HCT116 (cell line): ENCODE results near the gene PRELID1.

ENCODE experiments used
- CEBPB ChIP-seq: IDR thresholded peaks from 2 replicates; pipeline ENCODE4 v1.6.1; 2012; ENCODE audit warnings: low read depth
- EZH2 ChIP-seq: fragments of 200-600 bp; sonication (generic); IDR thresholded peaks from 2 replicates; pipeline ENCODE4 v1.6.1; 2017; ENCODE audit warnings: antibody characterized with exemption, mixed run types
- POLR2A ChIP-seq: IDR thresholded peaks from 2 replicates; pipeline ENCODE4 v1.7.0; 2011; ENCODE audit warnings: borderline replicate concordance; ENCODE audit not compliant: insufficient read depth, insufficient read length; ENCODE audit errors: extremely low read depth
- POLR2AphosphoS5 ChIP-seq: IDR thresholded peaks from 2 replicates; pipeline ENCODE4 v1.6.1; 2011; ENCODE audit warnings: mild to moderate bottlenecking, low read depth, low read length, moderate library complexity
- SP1 ChIP-seq: IDR thresholded peaks from 2 replicates; pipeline ENCODE4 v1.6.1; 2012; ENCODE audit warnings: low read depth
- TF ChIP-seq, protein P1 (sequence below), 3 experiments: fragments of 200-600 bp in 1 of 3; sonication (generic) in 1 of 3; IDR thresholded peaks in 2 of 3; conservative IDR thresholded peaks in 1 of 3; 2 replicates each; pipeline ENCODE4 v1.5.1; 2012 to 2017; ENCODE audit warnings: low read depth in 2 of 3, low read length in 2 of 3, antibody characterized with exemption in 1 of 3, borderline replicate concordance in 1 of 3, control low read depth in 1 of 3, mild to moderate bottlenecking in 1 of 3, mixed read lengths in 1 of 3, mixed run types in 1 of 3, moderate library complexity in 1 of 3; ENCODE audit not compliant: insufficient read depth in 1 of 3
- TF ChIP-seq, protein P2 (sequence below): IDR thresholded peaks from 2 replicates; pipeline ENCODE4 v1.6.1; 2012

DNA sequence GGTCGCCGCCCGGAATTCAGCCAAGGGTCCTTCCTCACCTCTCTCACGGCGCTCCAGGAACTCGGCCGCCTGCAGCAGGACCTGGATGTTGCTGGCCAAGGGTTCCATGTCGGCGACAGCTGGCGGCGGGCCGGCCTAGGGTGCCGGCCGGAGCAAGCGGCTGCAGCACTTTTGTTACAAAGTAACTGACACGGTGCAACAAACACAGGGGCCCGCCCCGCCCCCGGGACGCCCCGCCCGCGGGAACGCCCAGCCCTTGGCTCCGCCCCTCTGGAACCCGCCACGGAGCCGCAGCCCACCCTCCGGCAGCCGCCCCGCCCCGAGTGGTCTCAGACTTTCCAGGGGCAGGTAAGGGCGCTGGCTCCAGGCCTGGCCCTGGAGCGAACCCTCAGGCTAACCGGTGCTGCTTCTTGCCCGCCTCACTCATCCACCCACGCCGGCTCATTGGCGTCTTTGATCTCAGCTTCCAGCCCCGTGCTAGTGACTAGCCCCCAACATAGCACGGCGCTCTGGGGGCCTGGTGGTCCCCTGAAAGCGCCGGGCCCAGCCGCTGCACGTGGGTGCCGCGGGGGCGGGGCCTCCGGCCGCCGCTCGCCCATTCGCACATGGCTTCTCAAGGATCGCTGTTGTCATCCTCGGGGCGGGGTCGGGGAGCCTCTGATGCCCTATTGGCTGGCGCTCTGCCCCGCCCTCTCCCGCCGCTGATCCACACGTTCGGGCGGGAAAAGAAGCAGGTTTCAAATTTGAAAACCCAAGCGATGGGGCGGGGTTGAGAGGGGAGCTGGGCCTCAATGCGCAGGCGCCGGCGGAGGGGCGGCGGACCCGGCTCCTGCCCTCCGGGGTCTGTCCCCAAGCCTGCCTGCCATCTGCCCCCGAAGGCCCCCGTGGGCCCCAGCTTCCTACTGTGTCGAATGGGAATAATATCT, 8.4 kb downstream of the PRELID1 start, which contains the start of gene MXD3:
- TF ChIP-seq, protein P1, sequence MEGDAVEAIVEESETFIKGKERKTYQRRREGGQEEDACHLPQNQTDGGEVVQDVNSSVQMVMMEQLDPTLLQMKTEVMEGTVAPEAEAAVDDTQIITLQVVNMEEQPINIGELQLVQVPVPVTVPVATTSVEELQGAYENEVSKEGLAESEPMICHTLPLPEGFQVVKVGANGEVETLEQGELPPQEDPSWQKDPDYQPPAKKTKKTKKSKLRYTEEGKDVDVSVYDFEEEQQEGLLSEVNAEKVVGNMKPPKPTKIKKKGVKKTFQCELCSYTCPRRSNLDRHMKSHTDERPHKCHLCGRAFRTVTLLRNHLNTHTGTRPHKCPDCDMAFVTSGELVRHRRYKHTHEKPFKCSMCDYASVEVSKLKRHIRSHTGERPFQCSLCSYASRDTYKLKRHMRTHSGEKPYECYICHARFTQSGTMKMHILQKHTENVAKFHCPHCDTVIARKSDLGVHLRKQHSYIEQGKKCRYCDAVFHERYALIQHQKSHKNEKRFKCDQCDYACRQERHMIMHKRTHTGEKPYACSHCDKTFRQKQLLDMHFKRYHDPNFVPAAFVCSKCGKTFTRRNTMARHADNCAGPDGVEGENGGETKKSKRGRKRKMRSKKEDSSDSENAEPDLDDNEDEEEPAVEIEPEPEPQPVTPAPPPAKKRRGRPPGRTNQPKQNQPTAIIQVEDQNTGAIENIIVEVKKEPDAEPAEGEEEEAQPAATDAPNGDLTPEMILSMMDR (IDR thresholded peaks at IDR 0.05 in 2 of 3, conservative IDR thresholded peaks at IDR 0.05 in 1 of 3; ENCODE audit: borderline replicate concordance in 1 of 3, insufficient read depth in 1 of 3, low read depth in 2 of 3, low read length in 2 of 3): no peak
- TF ChIP-seq POLR2AphosphoS5: peak; percentile 65
- TF ChIP-seq EZH2: no peak
- TF ChIP-seq CEBPB: no peak
- TF ChIP-seq, protein P2, sequence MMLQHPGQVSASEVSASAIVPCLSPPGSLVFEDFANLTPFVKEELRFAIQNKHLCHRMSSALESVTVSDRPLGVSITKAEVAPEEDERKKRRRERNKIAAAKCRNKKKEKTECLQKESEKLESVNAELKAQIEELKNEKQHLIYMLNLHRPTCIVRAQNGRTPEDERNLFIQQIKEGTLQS: no peak
- no peak for TF ChIP-seq POLR2A
- TF ChIP-seq SP1: no peak
